Stimulated activated CD4-positive, alpha-beta T cell treated with anti-CD3 and anti-CD28 coated beads, TNF-alpha, amount 100 ng/mL, for 4 hours (primary cell): ENCODE results near the gene PCGF3.

Experiments
- DNase-seq, 3 experiments: peaks; one replicate each; pipeline ENCODE4 v3.0.0-alpha.2; 2020; ENCODE audit warnings: low read depth in 3 of 3

PCGF3 gene, protein sequence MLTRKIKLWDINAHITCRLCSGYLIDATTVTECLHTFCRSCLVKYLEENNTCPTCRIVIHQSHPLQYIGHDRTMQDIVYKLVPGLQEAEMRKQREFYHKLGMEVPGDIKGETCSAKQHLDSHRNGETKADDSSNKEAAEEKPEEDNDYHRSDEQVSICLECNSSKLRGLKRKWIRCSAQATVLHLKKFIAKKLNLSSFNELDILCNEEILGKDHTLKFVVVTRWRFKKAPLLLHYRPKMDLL

GRCh38 chr4:705278-706082 is at the start of gene PCGF3:
PCGF3 (plus strand) TSS chr4:705832; CDS start chr4:733681, 27,849 bp downstream.
- peak; percentile 95 to 98 (median 95) for DNase-seq

DNA sequence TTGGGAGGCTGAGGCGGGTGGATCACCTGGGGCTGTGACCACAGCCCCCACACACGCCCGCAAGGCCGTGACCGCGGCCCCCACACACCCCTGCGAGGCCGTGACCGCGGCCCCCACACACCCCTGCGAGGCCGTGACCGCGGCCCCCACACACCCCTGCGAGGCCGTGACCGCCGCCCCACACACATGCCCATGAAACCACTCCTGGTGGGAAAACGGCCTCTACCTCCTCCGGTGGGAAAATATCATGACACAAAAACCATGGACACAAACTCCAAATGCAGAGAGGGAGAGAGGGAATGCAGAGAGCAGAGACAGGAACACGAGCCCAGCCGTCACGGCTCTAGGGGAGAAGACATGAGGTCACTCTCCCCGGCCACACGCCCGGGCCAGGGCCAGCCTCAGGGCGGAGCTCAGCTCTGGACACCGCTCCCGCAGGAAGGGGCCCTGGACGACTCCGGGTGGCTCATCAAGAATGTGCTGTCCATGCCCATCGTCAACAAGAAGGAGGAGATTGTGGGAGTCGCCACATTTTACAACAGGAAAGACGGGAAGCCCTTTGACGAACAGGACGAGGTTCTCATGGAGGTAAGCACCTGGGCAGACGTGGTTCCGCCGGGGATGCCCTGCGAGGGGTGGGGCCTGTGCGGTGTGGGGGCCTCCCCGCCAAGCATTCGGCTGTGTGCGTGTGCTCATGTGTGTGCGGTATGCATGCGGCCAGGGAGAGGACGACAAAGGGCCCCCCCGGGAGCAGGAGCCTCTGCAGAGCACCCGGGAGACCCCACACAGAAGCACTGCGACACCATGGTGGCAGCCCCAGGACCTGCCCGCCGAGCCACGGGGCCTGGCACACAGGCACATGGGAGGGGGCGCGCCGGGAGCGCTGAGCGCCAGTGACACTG is 48.9 kb upstream of the PCGF3 start:
- no peak for DNase-seq

- DNase-seq = no peak
These were observed 48.2 kb upstream of the PCGF3 start for GRCh38 chr4:657338-657833.

DNA sequence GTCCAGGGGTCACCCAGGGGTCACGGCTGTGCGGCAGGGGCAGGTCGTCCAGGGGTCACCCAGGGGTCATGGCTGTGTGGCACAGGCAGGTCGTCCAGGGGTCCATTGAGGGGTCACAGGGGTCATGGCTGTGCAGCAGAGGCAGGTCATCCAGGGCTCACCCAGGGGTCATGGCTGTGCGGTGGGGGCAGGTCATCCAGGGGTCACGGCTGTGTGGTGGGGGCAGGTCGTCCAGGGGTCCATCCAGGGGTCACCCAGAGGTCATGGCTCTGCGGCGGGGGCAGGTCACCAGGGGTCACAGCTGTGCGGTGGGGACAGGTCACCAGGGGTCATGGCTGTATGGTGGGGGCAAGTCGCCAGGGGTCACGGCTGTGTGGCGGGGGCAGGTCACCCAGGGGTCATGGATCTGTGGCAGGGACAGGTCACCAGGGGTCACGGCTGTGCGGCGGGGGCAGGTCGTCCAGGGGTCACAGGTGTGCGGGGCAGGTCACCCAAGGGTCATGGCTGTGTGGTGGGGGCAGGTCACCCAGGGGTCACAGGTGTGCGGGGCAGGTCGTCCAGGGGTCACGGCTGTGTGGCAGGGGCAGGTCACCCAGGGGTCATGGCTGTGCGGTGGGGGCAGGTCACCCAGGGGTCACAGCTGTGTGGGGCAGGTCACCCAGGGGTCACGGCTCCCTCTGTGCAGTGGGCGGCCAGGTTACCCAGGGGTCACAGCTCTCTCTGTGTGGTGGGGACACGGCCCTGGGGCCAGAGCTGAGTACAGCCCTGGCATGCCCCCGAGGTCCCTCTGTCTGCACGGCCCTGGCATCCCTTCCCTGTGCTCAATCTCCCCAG is 47.6 kb upstream of the PCGF3 start:
- DNase-seq = no peak

- DNase-seq = no peak
These were observed 46.7 kb upstream of the PCGF3 start for GRCh38 chr4:658681-659667.

GRCh38 chr4:659851-660250 is 45.8 kb upstream of the PCGF3 start:
- DNase-seq = no peak

- no peak for DNase-seq
These were observed 45.2 kb upstream of the PCGF3 start for GRCh38 chr4:660401-660800.

GRCh38 chr4:661231-661630 is 44.4 kb upstream of the PCGF3 start:
- DNase-seq = no peak

DNA sequence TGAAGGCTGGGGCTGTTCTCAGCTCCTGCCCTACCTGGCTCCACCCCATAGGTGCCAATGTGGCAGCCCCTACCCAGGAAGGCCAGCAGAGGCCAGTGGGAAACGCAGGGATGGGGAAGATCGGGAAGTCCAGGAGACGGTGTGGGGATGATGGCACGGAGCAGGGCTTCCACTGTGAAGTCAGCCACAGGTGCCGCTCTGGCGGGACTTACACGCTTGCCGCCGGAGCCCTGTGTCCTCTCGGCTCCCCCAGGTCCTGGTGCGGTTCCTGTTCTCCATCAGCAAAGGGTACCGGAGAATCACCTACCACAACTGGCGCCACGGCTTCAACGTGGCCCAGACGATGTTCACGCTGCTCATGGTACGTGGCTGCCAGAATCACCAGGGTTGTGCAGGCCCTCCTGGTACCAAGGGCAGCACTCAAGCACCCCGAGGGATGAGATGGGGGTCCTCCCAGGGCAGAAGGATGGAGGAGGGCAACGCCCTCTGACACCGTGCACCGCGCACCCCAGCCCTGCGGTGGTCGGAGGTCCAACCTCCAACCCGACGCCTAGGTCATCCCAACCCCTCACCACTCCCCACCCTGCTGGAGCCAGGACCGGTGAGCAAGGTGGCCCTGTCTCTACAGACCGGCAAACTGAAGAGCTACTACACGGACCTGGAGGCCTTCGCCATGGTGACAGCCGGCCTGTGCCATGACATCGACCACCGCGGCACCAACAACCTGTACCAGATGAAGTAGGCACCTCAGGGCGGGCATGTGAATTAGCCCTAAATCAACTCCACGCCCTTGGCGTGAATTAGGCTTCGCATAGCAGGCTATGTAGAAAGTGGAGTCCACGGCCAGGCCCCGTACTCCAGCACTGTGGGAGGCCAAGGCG is 43.5 kb upstream of the PCGF3 start:
- no peak for DNase-seq

DNA sequence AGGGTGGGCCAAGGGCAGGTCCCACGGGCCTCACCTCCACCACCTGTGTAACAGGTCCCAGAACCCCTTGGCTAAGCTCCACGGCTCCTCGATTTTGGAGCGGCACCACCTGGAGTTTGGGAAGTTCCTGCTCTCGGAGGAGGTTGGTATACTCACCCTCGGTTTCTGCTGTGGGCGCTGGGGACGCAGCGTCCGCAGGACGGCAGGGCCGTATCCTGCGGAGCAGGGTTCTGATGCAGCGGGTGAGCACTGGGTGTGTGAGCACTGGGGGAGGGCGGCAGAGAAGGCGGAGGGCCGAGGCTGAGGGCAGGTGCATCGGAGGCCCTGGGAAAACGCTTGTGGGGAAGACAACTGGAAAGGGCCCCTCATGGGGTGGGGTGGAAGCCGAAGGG is 42.6 kb upstream of the PCGF3 start:
- no peak for DNase-seq

GRCh38 chr4:663438-664428 is 41.9 kb upstream of the PCGF3 start:
- DNase-seq = peak; percentile 54 to 69 (median 64)

GRCh38 chr4:664713-665231 is 40.9 kb upstream of the PCGF3 start:
- DNase-seq = no peak

DNA sequence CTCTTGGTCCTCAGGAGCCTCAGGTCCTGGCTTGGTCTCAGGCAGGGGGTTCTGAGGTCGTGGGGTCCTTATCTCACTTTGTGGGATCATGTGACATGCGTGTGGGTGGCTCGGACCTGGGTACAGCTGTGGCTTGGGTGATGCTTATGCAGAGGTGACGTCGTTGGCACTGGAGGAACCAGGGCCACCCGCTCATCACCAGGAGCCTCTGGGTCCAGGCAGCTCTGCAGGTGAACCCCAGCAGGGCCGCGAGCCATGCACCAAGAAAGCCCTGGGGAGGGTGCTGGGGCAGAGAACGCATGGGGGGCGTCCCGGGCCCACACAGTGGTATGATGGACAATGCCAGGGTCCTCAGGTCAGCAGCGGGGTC is 40.3 kb upstream of the PCGF3 start:
- DNase-seq = no peak

- no peak for DNase-seq
These were observed 39.7 kb upstream of the PCGF3 start for GRCh38 chr4:665751-666435.

DNA sequence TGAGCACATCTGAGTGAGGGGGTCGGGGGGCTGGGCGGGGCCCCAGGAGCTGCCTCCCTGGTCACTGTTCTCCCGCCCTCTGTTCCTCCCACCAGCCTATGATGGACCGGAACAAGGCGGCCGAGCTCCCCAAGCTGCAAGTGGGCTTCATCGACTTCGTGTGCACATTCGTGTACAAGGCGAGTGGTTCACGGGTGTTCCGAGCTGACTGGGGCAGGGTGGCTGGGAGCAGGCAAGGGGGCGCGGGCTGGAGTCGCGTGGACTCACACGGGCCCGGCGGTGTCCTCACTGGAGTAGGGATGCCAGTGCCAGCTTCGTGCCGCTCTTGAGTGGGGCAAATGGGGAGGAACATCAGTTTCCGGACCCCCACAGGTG is 39.2 kb upstream of the PCGF3 start:
- no peak for DNase-seq

GRCh38 chr4:666822-667544 is 38.6 kb upstream of the PCGF3 start:
- no peak for DNase-seq
